NCI-H446 (cell line): ENCODE results near the gene SPSB3.
A peak's percentile ranks its signal among the peaks of the same experiment; 100 is the strongest.

Experiments
- DNase-seq, 2 experiments: peaks; one replicate each; lab custom pipeline; 2025; lab: John Stamatoyannopoulos, UW

The SPSB3 gene

DNA sequence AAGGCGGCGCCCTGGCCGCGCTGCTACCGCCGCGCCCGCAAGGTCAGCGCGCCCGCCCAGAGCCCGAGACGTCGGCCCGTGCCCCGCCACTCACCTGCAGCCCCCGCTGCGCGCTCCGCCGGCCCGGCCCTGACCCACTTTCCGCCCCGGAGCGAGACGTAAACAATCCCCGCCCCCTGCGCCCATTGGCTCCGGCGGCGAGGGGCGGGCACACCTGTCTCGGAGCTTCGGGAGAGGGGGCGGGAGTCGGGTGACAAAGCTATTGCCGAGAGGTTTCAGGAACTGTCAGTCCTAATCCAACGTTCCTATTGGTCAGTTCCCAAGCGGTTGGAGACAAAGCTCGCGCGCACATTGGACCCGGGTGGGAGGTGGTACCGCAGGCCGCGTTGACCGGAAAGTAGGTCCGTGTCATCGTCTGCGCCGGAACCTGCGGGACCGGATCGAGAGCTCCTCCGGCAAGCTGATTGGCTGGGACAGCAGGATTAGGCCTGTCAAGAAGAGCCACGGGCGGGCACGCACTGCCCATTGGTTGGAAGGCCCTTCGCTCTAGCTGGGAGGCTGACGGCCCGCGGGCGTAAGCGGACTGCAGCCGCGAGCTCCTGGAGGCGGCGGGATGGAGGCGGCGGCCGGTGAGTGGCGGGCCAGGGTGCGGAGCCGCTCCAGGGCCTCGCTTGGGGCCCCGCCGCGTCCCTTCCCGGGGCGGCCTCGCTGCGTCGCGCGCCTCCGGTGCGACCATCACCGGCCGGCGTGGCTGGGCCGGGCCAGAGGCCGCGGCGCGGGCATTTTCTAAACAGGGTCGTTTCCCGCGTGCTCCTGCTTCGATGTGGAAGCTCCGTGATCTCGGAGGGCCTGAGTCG lies at the start of gene SPSB3, which contains the start of gene NUBP2:
Gene SPSB3 (minus strand): TSS at position 164 of the 857 bp plus-strand sequence. CDS start 1,088 bp downstream, outside the sequence.
Gene NUBP2 (plus strand): TSS at position 553 of the 857 bp plus-strand sequence. CDS start 61 bp downstream, at position 614.
- peak; percentile 96 to 100 for DNase-seq

DNA sequence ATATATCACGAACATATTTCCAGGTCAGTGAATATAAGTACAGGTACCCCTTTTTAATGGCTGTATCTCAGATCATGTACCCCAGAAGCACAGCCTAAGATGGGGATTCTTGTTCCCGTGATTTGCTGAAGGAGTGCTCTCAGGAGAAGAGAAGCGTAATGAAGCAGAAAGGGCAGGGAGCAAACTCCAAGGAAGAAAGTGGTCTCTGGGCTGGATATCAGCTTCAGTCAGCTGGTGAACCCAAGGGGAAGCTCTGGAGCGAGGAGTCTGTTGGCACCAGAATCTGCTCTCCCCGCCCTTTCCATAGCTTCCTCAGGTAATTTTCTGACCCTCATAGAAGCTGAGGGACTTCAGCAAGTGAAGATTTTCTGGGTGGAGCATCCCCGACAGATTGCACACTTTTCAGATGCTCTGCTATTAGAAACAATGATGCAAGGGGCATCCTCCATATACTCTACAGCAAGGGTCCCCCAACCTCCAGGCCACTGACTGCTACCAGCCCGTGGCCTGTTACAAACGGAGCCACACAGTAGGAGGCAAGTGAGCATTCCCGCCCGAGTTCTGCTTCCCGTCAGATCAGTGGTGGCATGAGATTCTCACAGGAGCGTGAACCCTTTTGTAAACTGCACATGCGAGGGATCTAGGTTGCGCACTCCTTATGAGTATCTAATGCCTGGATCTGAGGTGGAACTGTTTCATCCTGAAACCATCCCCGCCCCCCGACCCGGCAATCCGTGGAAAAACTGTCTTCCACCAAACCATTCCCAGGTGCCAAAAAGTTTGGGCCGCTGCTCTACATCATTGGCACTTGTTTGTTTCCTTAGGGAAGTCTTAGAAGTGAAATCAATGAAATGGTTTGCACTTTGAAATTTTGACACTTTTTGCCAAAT lies 49.1 kb upstream of the SPSB3 start:
- no peak for DNase-seq

DNA sequence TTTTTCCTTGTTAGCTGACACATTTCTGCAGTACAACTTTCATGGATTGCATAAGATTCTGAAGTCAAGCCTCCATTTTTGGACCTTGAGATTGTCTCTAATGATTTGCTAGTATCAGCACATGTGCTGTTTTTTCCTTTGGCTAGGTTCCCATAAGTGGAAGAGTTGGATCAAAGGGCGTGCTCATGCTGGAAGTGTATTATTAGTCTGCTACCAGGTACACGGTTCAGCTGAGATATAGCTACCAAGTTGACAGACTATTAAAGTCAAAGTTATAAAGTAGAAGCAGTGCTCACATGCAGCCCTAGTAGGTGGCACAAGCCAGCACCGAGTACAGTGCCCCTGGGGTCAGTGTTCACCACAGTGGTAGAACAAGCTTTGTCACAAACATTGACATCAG lies 47.8 kb upstream of the SPSB3 start:
- no peak for DNase-seq

DNA sequence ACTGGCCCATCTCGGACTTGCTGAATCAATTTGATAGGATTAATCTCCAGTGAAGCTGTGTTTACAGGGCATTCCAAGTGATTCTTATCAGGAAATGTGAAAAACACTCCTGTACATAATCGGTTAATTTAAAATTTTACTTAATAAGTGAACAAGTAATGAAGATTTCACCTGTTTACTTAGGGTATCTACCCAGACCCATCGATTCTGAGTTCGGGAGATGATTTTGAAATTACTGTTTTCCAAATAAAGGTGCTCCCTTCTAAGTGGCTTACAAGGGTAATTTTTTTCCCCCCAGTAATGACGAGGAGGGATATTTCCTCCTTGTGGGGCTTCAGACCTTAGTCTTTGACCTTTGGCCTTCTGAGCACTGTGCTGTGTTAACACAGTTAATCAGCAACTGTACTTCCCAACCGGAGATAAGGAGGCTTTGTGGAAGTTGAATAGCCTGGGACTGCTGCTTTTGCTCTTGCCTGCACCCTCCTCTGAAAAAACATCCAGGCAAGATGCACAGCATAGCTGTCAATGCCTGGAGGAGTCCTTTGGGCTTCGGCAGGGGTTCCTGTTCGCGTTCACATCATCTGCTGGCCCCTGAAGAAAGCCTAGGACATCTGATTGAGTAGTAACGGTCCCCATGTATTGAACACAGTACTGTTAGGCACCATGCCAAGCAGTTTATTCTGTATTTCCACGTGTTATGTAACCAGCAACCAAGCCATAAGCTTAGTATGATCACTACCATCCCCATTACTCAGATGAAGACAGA lies 46.5 kb upstream of the SPSB3 start:
- DNase-seq: no peak

DNA sequence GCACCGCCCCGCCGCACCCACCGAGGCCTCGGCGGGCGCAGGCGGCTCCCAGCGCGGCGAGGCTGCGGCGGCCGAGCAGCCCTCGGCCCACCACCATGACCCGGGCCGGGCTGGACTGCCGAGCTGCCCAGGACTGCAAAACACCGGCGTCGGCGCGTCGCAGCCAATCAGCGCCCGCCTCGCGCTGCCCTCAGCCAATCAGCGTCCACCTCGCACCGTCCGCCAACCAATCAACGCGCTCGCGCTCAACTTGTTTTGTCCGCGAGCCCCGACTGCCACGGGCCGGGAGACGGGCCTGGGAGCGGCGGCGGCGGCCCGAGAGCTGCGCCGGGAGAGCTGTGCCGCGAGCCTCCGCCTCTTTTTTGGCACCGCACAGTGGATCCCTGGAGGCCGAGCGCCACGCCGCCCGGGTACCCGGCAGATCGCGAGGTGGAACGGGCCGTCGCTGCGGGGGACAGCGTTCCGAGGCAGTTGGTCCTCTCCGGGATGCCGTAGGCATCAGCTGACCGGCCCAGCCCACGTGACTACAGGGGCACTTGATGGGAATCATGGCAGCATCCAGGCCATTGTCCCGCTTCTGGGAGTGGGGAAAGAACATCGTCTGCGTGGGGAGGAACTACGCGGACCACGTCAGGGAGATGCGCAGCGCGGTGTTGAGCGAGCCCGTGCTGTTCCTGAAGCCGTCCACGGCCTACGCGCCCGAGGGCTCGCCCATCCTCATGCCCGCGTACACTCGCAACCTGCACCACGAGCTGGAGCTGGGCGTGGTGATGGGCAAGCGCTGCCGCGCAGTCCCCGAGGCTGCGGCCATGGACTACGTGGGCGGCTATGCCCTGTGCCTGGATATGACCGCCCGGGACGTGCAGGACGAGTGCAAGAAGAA lies 44.6 kb upstream of the SPSB3 start, which contains the start of the genes FAHD1 and HAGH:
Gene FAHD1 (plus strand): TSS at position 516 of the 883 bp plus-strand sequence. CDS start 33 bp downstream, at position 549.
Gene HAGH (minus strand): TSS at position 135 of the 883 bp plus-strand sequence. CDS start 38 bp downstream, at position 97.
- DNase-seq: peak; percentile 82 to 94

DNA sequence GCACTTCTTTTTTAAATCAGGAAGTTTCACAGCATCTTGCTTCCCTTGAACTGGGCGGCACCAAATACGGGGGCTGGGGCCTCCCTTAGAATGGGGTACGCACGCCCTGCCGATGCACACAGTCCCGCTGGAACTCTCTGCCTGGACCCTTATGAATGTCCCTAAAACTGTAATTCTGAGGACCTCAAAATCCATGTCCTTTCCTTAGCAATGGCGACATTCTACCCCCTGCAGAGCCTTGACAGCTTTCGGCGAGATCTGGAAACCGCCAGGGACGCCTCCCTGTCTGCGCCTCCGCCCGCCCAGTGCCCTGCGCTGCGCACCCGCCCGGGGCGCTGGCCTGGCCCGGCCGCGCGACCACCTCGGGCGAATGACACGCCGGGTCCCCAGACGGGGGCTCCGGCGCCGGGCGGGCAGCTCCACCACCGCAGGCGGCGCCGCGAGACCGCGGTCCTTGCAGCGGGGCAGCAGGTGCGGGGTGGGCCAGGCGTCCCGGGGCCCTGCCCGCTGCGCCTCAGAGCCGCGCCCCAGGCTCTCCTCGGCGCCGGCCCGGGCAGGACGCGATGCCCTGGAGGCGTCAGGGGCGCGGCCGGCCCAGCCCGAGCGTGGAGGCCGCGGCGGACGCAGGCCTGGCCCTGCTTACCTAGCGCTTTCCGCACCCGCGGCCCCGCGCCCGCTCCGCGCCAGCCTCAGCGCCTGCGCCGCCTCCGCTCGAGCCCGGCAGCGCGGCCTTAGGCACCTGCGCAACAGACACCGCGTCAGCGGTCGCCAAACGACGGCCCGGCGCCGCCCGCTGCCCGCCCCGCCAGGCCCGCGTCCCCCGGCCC lies 43.7 kb upstream of the SPSB3 start:
- peak in 1 of 2 experiments; percentile 62 for DNase-seq

DNA sequence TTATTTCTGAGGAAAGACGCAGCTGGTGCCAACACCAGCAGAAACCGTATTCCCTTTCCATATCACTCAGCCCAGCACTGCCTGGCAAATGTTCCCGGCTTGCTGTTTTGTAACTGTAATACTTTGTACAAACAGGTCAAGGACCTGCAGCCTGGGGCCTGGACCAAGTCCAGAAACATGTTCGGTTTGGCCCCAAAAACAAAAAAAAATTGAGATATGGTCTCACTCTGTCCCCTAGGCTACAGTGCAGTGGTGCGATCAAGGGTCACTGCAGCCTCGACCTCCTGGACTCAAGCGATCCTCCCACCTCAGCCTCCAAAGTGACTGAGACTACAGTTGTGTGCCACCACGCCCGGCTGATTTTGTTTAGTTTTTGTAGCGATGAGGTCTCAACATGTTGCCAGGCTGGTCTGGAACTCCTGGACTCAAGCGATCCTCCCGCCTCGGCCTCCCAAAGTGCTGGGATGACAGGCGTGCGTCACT lies 43.1 kb upstream of the SPSB3 start:
- DNase-seq: no peak

DNA sequence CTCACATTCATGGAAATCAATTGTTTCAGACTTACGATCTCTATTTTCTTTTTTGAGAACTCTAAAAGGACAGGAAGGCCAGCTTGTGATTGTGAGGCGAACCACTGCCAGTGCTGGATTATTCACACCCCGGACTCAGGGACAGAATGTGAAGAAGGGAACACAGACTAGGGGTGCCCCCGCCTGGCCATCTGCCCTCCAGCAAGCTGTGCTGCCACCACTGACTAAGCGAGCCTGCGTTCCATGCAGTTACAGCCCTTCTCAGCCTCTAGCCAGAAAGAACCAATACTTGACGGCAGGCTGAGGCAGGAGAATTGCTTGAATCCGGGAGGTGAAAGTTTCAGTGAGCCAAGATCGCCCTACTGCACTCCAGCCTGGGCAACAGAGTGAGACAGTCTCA lies 41.5 kb upstream of the SPSB3 start:
- DNase-seq: no peak

DNA sequence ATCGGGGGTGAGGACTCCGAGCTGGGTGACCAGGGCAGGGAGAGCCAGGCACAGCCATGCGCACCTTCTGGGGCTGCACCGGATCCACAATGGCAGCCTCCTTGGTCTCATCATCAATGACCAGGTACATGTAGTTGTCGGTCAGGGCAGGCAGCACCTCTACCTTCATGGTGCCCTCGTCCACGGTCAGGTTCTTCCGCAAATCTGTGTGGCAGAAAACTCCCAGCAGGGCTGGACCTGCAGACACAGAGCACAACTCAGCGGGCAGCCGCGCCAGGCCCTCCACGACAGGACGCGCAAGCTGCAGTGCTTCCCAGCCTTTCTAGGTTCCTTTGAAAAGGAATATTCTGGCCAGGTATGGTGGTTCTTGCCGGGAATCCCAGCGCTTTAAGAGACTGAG lies 40.4 kb upstream of the SPSB3 start:
- DNase-seq: no peak

DNA sequence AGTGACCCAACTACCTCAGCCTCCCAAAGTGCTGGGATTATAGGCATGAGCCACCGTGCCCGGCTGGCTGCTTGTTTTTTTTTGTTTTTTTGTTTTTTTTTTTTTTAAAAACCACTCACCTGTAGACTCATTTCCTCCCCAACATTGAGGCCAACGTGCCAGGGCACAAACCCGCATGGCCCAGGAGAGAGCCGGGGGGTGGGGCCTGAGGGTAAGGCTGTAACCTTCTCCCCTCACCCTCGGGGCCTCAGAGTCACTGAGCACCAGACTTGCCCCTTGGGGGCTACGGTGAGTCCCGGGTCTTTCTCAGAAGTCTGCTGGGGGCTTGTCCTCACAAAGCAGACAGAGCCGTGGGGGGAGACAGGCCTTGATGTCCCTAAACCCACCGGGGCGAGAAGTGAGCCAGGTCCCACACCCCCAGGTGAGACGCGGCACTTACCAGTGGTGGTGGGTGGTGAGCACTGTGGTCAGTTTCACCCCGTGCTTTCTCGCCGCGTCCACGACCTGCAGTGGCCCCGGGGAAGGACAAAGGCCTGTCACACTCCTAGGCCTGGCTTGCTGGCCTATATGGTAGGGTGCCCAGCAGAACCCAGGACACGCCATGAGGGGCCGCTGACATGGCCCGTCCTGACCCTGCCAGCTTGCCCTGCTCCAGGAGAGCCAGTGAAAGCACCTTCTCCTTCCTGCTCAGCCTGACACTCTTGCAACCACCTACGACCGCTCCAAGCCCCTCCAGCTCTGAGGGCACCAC lies 39.7 kb upstream of the SPSB3 start:
- no peak for DNase-seq

DNA sequence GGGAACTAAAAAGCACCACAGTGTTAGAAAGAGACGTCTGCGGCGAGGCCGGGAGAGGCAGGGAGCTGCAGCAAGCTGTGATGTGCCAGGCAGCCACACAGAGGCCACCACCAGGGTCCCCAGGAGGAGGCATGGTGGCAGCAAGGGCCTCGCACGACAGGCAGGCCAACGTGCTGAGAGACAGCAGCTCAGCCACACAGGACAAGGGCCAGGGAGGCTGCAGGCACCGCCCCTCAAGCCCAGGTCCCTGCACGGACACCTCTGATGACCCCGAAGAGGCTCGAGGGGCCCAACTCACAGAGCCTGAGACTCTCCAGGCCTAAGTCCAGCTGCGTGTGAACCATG lies 38.5 kb upstream of the SPSB3 start:
- DNase-seq: no peak

DNA sequence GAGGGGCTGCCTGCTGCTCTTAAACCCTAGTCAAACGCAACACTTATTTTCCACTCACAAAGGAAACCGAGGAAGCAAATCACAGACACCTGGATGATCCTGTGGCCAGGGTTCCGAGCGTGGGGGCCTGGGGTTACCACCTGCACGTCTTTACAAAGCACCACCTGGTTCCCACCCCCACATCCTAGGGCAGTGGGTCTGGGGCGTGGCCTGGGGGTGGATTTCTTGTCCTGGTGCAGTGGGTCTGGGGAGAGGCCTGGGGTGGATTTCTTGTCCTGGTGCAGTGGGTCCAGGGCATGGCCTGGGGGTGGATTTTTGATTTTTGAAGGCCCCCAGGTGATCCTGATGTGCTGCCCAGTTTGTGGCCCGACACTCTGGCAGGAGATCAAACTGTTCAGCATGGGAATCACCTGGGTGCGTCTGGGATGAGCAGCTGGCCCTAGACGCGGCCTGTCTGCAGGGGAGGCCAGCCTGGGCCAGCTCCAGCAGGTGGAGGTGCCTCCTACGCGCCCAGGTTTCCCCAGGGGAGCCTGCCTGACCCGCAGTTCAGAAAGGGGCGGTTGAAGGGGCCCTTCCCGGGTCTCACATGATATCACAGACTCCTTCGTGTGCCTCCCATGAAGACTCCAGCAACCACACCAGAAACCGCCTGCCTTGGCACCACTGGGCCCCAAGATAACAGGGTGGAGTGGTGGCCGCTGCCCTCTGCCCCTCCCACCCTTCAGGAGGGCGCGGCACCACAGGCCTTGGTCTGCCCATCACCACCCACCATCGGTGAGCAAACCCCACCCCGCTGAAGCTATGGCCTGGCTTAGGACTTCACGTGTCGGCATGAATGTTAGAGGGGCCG lies 38.0 kb upstream of the SPSB3 start:
- DNase-seq: no peak

DNA sequence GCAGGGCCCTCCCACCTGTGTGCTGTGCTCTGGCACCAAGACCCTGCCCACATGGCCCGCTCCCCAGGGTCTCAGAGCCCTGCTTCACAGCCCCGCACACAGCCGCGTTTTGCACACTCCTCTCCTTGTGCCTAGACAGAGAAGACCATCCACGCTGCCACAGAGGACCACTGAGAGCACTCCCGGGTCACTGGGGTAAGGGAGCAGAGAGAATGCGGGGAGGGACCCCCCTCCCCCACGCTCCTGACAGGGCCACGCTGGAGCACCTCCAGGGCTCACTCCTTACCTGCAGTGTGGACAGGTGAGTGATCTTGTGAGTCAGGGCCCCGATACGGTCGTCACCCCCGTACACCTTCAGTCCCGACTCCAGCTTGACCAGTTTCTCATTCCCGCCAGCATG lies 37.2 kb upstream of the SPSB3 start:
- no peak for DNase-seq

DNA sequence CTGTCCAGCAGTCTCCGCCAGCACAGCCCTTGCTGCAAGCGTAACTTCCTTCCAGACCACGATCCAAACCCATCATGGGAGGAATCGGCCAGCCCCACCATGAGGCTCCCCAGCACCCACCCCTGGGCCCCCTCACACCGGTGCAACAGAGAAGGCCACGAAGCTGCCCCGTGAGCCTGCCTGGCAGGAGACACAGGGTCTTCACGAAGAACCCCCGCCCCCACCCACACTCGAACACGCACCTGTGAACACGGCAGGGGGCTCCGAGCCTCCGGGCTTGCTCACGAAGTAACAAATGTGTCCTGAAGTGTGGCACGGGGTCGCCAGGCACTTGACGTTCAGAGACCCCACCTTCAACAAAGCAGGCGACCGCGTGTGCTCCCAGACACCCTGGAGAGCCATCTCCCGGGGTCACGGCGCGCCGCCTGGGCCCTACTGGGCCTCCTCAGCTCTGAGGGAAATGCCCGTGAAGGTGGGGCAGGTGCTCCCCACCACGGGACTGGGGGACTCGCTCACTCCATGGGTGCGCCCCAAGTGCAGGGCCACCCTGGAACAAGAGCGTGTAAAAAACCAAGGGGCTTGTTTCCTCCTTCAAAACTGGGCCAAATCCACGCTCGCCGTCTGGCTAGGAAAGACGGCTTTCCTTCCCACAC lies 36.6 kb upstream of the SPSB3 start:
- no peak for DNase-seq

DNA sequence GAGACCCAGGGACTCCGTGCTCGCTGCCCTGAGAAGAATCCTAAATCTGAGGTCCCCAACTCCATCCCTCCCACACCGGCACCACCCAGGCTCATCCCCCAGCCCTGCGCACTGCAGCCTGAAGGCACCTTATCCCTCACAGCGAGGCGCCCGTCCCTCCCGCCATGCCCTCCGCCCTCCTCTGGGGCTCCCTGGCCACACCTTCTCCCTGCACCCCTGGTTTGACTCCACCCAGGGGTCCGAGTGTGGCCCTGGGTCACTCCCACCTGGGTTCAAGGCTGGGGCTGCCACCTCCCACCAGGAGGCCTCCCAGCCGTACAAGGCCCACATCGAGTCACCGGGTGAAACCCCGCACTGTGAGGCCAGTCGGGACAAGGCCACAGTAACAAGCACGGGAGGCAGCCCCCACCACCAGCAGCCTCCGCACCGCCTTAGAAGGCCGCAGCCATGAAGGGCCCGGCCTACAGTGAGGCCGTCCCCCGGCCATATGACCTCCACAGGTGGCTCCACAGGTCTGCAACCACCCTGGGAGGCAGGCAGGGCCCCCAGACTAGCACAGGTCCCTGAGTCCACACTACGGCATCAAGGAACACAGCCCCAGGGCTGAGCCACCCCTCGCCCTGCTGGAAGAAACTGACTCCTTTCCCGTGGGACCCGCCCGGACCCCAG lies 36.0 kb upstream of the SPSB3 start:
- no peak for DNase-seq

DNA sequence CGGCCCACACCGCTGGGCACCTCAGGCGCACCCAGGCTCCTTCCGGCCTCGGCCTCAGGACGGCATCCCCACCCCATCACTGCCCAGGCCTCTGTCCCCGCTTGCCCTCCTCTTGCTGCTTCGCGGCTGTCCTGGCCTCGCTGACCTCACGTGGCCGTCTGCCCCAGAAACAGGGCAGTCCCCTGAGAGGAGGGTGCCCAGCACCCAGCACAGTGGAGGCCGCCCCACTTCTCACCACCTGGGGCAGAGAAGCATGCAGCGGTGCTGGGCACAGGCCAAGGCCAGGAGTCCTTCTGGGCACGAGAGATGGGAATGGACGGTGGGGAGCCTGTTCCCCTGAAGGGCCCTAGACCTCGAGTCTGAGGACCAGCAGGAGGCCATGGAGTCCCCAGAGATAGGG lies 35.3 kb upstream of the SPSB3 start:
- no peak for DNase-seq

DNA sequence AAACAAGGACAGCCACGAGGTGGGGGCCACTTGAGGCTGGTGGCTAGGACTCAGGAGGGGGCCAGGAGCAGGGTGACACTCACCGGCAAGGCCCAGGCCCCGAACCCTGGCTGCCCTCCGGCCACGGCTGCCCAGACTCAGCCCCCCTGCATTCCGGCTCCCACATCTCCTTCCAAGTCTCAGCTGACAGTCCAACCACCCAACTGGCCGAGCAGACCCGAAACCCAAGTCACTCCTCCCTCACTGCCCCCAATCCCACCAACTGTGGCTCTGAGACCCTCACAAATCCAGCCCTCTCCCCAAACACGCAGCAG lies 34.9 kb upstream of the SPSB3 start:
- DNase-seq: no peak
